HepG2 (cell line): Measurements from ENCODE around the gene MORN1. TPM values are rescaled to one million over a fixed set of nuclear protein-coding genes. Genes with fewer than 3 reads are reported as not detected.

Experiments used
- ETV6 ChIP-seq: sonication (generic); formaldehyde crosslinking; conservative IDR thresholded peaks from 2 replicates; pipeline ENCODE4 v1.4.0; 2020; ENCODE audit warnings: missing genetic modification reagents
- GLMP ChIP-seq: sonication (generic); formaldehyde crosslinking; IDR thresholded peaks from 2 replicates; pipeline ENCODE4 v1.9.0; 2021; ENCODE audit warnings: missing genetic modification reagents, mild to moderate bottlenecking, borderline replicate concordance
- NR2F1 ChIP-seq, 2 experiments: fragments of 450-650 bp in 1 of 2; formaldehyde crosslinking in 1 of 2; IDR thresholded peaks; 2 replicates each; pipeline versions ENCODE4 v1.5.0 to v1.6.1; 2016 to 2020; ENCODE audit warnings: mild to moderate bottlenecking in 1 of 2, missing compliant biosample characterization in 1 of 2, missing genetic modification reagents in 1 of 2, moderate library complexity in 1 of 2
- NR2F6 ChIP-seq, 2 experiments: IDR thresholded peaks; 2 replicates each; pipeline ENCODE4 v1.6.1; 2016; ENCODE audit warnings: antibody characterized with exemption in 1 of 2, mild to moderate bottlenecking in 1 of 2
- SMAD3 ChIP-seq: sonication (generic); formaldehyde crosslinking; IDR thresholded peaks from 2 replicates; pipeline ENCODE4 v1.4.0; 2020; ENCODE audit warnings: missing genetic modification reagents
- SMAD9 ChIP-seq: sonication (generic); formaldehyde crosslinking; IDR thresholded peaks from 2 replicates; pipeline ENCODE4 v1.5.1; 2020; ENCODE audit warnings: mild to moderate bottlenecking, missing genetic modification reagents
- TFE3 ChIP-seq: IDR thresholded peaks from 2 replicates; pipeline ENCODE4 v1.6.1; 2016
- ZNF3 ChIP-seq: IDR thresholded peaks from 2 replicates; pipeline ENCODE4 v1.7.0; 2017; ENCODE audit warnings: inconsistent platforms
- ZNF30 ChIP-seq: sonication (generic); formaldehyde crosslinking; IDR thresholded peaks from 2 replicates; pipeline ENCODE4 v1.5.0; 2020; ENCODE audit warnings: mild to moderate bottlenecking, missing genetic modification reagents
- ZNF317 ChIP-seq: sonication (generic); formaldehyde crosslinking; IDR thresholded peaks from 2 replicates; pipeline ENCODE4 v1.5.0; 2020; ENCODE audit warnings: mild to moderate bottlenecking, missing genetic modification reagents
- ZNF354B ChIP-seq: sonication (generic); formaldehyde crosslinking; IDR thresholded peaks from 2 replicates; pipeline ENCODE4 v1.8.0; 2022; ENCODE audit warnings: mild to moderate bottlenecking, missing genetic modification reagents
- ZNF460 ChIP-seq: sonication (generic); formaldehyde crosslinking; IDR thresholded peaks from 2 replicates; pipeline ENCODE4 v1.5.1; 2020; ENCODE audit warnings: missing genetic modification reagents, mild to moderate bottlenecking, borderline replicate concordance
- ZNF552 ChIP-seq: sonication (generic); formaldehyde crosslinking; IDR thresholded peaks from 2 replicates; pipeline ENCODE4 v1.9.0; 2022; ENCODE audit warnings: missing genetic modification reagents, mild to moderate bottlenecking, borderline replicate concordance
- ZNF629 ChIP-seq: sonication (generic); formaldehyde crosslinking; conservative IDR thresholded peaks from 2 replicates; pipeline ENCODE4 v1.5.0; 2020; ENCODE audit warnings: missing genetic modification reagents
- ZNF724P ChIP-seq: sonication (generic); formaldehyde crosslinking; IDR thresholded peaks from 2 replicates; pipeline ENCODE4 v1.8.0; 2022; ENCODE audit warnings: missing genetic modification reagents, borderline replicate concordance
- ZSCAN31 ChIP-seq: sonication (generic); formaldehyde crosslinking; IDR thresholded peaks from 2 replicates; pipeline ENCODE4 v1.5.0; 2020; ENCODE audit warnings: low read depth, mild to moderate bottlenecking, missing genetic modification reagents
- polyA plus RNA-seq, 8 experiments: library from polyadenylated mRNA; depleted of rRNA in 3 of 8; stranded (reverse) in 7 of 8; unstranded in 1 of 8; fragments of >200 nt; fragmentation: Illumina TruSeq in 4 of 8; extraction: Trizol in 4 of 8; gene quantifications; 2 replicates each; pipeline versions ENCODE4 v1.2.1 to v1.2.3, GENCODE V29; 2011 to 2016; ENCODE audit warnings: low read depth in 4 of 8, missing spikeins in 1 of 8, mixed read lengths in 1 of 8; ENCODE audit not compliant: insufficient read depth in 1 of 8
- total RNA-seq, 5 experiments: library from RNA; depleted of rRNA; stranded (reverse); fragments of >200 nt; fragmentation: Illumina TruSeq; extraction: Trizol; gene quantifications; 2 replicates each; pipeline ENCODE4 v1.2.3, GENCODE V29; 2016; ENCODE audit warnings: low read depth in 1 of 5
- TF ChIP-seq, protein P1 (sequence below), 2 experiments: sonication (generic) in 1 of 2; formaldehyde crosslinking in 1 of 2; IDR thresholded peaks; 2 replicates each; pipeline versions ENCODE4 v1.6.1 to v1.9.0; 2014 to 2022; ENCODE audit warnings: antibody characterized with exemption in 1 of 2, borderline replicate concordance in 1 of 2, inconsistent platforms in 1 of 2, low read depth in 1 of 2, missing genetic modification reagents in 1 of 2
- TF ChIP-seq, protein P2 (sequence below): sonication (generic); formaldehyde crosslinking; IDR thresholded peaks from 2 replicates; pipeline ENCODE4 v1.8.0; 2022; ENCODE audit warnings: mild to moderate bottlenecking, missing genetic modification reagents, moderate library complexity

MORN1 gene
- total and polyA plus RNA-seq, 2 of the 13 experiments (the other 11 are each of a cell fraction or from before 2014, with no cell fraction given), result 3.1 to 6.5 TPM

DNA sequence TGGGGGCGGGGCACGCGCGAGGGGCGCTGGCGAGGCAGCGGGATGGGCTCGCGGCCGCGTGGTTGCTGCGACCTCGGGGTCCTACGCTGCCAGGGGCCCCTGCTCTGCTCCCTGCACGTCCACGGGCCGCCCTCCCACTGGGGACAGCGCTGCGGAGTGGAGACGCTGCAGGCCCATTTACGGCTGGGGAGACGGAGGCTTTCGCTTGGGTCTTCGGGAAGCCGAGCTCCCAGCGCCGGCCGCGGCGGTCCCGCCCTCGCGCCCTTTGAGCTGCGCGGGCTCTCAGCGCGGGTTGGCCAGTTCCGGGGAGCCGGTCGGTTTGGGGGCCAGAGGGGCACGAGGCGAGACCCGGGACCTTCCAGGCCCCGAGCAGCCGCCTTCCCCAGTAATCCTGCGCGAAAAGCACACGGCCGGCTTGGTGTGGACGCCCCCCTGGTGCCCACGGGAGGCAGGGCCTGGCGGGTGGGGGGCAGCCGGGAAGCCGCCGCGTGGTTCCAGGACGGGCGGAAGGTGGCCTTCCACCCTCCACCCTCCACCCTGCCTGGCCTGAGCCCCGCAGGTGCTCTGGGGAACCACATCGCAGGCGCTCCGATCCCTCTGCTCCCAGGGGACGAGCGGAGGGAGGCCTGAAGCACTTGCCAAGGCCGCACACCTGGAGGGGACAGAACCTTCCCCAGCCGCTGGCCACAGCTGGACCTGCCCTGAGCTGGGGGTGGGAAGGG lies 21.6 kb upstream of the MORN1 start (continued):
- no peak for TF ChIP-seq NR2F1 (CRISPR knock-in tag; IDR thresholded peaks at IDR 0.05)
- TF ChIP-seq ZNF354B (CRISPR knock-in tag), result no peak
- peak; percentile 54; the same call in 1 of the 2 replicates for TF ChIP-seq ZNF629 (CRISPR knock-in tag)
- TF ChIP-seq TFE3 (CRISPR knock-in tag), result 0 out of 2 replicates have a peak, but pooled peaks have one; percentile 38
- TF ChIP-seq, protein P1, sequence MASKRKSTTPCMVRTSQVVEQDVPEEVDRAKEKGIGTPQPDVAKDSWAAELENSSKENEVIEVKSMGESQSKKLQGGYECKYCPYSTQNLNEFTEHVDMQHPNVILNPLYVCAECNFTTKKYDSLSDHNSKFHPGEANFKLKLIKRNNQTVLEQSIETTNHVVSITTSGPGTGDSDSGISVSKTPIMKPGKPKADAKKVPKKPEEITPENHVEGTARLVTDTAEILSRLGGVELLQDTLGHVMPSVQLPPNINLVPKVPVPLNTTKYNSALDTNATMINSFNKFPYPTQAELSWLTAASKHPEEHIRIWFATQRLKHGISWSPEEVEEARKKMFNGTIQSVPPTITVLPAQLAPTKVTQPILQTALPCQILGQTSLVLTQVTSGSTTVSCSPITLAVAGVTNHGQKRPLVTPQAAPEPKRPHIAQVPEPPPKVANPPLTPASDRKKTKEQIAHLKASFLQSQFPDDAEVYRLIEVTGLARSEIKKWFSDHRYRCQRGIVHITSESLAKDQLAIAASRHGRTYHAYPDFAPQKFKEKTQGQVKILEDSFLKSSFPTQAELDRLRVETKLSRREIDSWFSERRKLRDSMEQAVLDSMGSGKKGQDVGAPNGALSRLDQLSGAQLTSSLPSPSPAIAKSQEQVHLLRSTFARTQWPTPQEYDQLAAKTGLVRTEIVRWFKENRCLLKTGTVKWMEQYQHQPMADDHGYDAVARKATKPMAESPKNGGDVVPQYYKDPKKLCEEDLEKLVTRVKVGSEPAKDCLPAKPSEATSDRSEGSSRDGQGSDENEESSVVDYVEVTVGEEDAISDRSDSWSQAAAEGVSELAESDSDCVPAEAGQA (IDR thresholded peaks at IDR 0.05; ENCODE audit: low read depth), result no peak
- TF ChIP-seq, protein P1 (CRISPR knock-in tag; IDR thresholded peaks at IDR 0.05; ENCODE audit: borderline replicate concordance), result 0 out of 2 replicates have a peak, but pooled peaks have one; percentile 33
- no peak for TF ChIP-seq SMAD3 (CRISPR knock-in tag)
- peak; percentile 95 for TF ChIP-seq ZNF30 (CRISPR knock-in tag)
- no peak for TF ChIP-seq ZNF460 (CRISPR knock-in tag)
- TF ChIP-seq ZNF552 (CRISPR knock-in tag), result peak; percentile 58; the same call in 1 of the 2 replicates
- TF ChIP-seq ETV6, result peak; percentile 37; the same call in 1 of the 2 replicates
- TF ChIP-seq NR2F6 (IDR thresholded peaks at IDR 0.05), result no peak
- TF ChIP-seq NR2F6 (CRISPR knock-in tag; IDR thresholded peaks at IDR 0.05), result no peak; the same call in 1 of the 2 replicates
- peak; percentile 72 for TF ChIP-seq ZNF724P
- TF ChIP-seq, protein P2, sequence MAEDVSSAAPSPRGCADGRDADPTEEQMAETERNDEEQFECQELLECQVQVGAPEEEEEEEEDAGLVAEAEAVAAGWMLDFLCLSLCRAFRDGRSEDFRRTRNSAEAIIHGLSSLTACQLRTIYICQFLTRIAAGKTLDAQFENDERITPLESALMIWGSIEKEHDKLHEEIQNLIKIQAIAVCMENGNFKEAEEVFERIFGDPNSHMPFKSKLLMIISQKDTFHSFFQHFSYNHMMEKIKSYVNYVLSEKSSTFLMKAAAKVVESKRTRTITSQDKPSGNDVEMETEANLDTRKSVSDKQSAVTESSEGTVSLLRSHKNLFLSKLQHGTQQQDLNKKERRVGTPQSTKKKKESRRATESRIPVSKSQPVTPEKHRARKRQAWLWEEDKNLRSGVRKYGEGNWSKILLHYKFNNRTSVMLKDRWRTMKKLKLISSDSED (CRISPR knock-in tag), result no peak
- TF ChIP-seq ZSCAN31 (CRISPR knock-in tag), result peak; percentile 18; the same call in 1 of the 2 replicates
- TF ChIP-seq ZNF3, result no peak
- TF ChIP-seq GLMP (CRISPR knock-in tag), result no peak; the same call in 1 of the 2 replicates
- 0 out of 2 replicates have a peak, but pooled peaks have one; percentile 90 for TF ChIP-seq SMAD9 (CRISPR knock-in tag)
- TF ChIP-seq ZNF317 (CRISPR knock-in tag), result no peak
